CD4-positive, CD25-positive, alpha-beta regulatory T cell (primary cell): ENCODE results near the gene VANGL1. TPM values are rescaled to one million over a fixed set of nuclear protein-coding genes. Genes with fewer than 3 reads are reported as not detected.

Source experiments
- ATAC-seq, 2 donors: fragments of 150-1000 bp; cut with Tn5 transposase; one replicate each; pipeline ENCODE4 v1.10.0; 2021; ENCODE audit warnings: low read depth in 2 of 2, moderate number of reproducible peaks in 2 of 2, moderate library complexity in 1 of 2
- DNase-seq, 3 donors: peaks; one replicate each; pipeline versions ENCODE4 v3.0.0 to v3.0.0-alpha.2; 2012 to 2022; ENCODE audit warnings: mixed read lengths in 1 of 3
- H3K27ac ChIP-seq: one replicate; pipeline ENCODE4 v1.7.0; 2013; ENCODE audit warnings: mild to moderate bottlenecking, low read length; ENCODE audit not compliant: insufficient read depth, poor library complexity, severe bottlenecking
- H3K27me3 ChIP-seq: one replicate; pipeline ENCODE4 v1.7.0; 2013; ENCODE audit warnings: low read length; ENCODE audit not compliant: control insufficient read depth, insufficient read depth
- H3K36me3 ChIP-seq: one replicate; pipeline ENCODE4 v1.7.0; 2013; ENCODE audit warnings: mild to moderate bottlenecking, low read length, moderate library complexity; ENCODE audit not compliant: control insufficient read depth, insufficient read depth
- H3K4me1 ChIP-seq: 2 replicates; pipeline ENCODE4 v1.7.0; 2013; ENCODE audit warnings: mild to moderate bottlenecking, low read length; ENCODE audit not compliant: insufficient read depth, control insufficient read depth, poor library complexity, severe bottlenecking
- H3K4me3 ChIP-seq: one replicate; pipeline ENCODE4 v1.7.0; 2013; ENCODE audit warnings: low read depth, mild to moderate bottlenecking, low read length, moderate library complexity
- H3K9me3 ChIP-seq, 2 experiments: 1 replicate in 1 of 2; 2 replicates in 1 of 2; pipeline ENCODE4 v1.7.0; 2013; ENCODE audit warnings: low read length in 2 of 2, mild to moderate bottlenecking in 1 of 2, moderate library complexity in 1 of 2; ENCODE audit not compliant: control insufficient read depth in 2 of 2
- H3K27ac Mint-ChIP-seq, 3 donors: one replicate each; pipeline ENCODE4 v1.8.0; 2020 to 2022; ENCODE audit warnings: mild to moderate bottlenecking in 3 of 3, mixed read lengths in 3 of 3, moderate library complexity in 2 of 3
- H3K27me3 Mint-ChIP-seq: one replicate; pipeline ENCODE4 v1.8.0; 2022; ENCODE audit warnings: mild to moderate bottlenecking, mixed read lengths
- H3K36me3 Mint-ChIP-seq: one replicate; pipeline ENCODE4 v1.8.0; 2020; ENCODE audit warnings: mixed read lengths
- H3K4me1 Mint-ChIP-seq, 4 donors: one replicate each; pipeline ENCODE4 v1.8.0; 2020 to 2022; ENCODE audit warnings: mixed read lengths in 4 of 4, mild to moderate bottlenecking in 1 of 4
- H3K4me3 Mint-ChIP-seq, 4 donors: one replicate each; pipeline ENCODE4 v1.8.0; 2020 to 2022; ENCODE audit warnings: mild to moderate bottlenecking in 4 of 4, mixed read lengths in 4 of 4, moderate library complexity in 3 of 4
- H3K9me3 Mint-ChIP-seq, 7 donors: one replicate each; pipeline ENCODE4 v1.8.0; 2020 to 2022; ENCODE audit warnings: mixed read lengths in 7 of 7, mild to moderate bottlenecking in 3 of 7, moderate library complexity in 2 of 7
- polyA plus RNA-seq, 4 donors: library from polyadenylated mRNA; unstranded; fragments of 300-500 nt; fragmentation: Illumina TruSeq; gene quantifications; one replicate each; pipeline ENCODE4 v1.2.3, GENCODE V29; 2021
- total RNA-seq: library from RNA; stranded (reverse); gene quantifications from one replicate; pipeline ENCODE4 v1.2.3, GENCODE V29; 2022

The VANGL1 gene
- total and polyA plus RNA-seq, 5 donors from 2014 or later: 3.6 to 10.7 (median 6.1) TPM

GRCh38 chr1:115679141-115679611 is 37.4 kb downstream of the VANGL1 start:
- no peak overlapping the region for H3K4me3 ChIP-seq
- H3K9me3 Mint-ChIP-seq: peaks cover 0 to 1% (median 0%) of the 10 kb centered on the region in 7 donors

DNA sequence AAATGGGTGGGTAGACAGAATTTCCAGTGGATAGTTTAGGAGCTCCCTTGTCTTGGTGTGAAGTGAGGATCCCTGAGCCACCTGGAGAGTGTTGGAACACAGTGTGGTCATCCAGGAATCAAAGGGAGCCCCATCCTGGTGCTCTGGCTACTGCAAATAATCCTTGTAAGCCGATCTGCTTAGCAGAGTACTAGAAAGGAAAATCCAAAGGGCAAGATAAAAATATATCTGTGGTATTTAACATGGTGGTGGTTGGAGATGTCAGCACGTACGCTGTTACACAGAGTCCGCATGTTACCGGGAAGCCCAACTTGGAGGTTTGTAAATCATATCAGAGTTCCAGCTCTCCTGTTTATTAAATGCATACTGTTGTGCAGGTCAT is 39.0 kb downstream of the VANGL1 start:
- Mint-ChIP-seq H3K27me3 (no peaks in the 10 kb centered on the region), H3K9me3 (peaks cover 0 to 1% (median 0%) of the 10 kb centered on the region in 7 donors), H3K4me1 (peaks cover 0 to 21% (median 0%) of the 10 kb centered on the region in 4 donors), H3K27ac (no peak overlapping the region), H3K36me3 (peaks cover 3% of the 10 kb centered on the region), H3K4me3 (no peak overlapping the region)
- DNase-seq (no peak), ATAC-seq (no peak)
- Histone ChIP-seq H3K9me3 (no peaks in the 10 kb centered on the region), H3K4me3 (no peak overlapping the region), H3K36me3 (peaks cover 2% of the 10 kb centered on the region), H3K4me1 (no peaks in the 10 kb centered on the region), H3K27ac (no peak overlapping the region), H3K27me3 (no peaks in the 10 kb centered on the region)

More at GRCh38 chr1:115679141-115679611, 37.4 kb downstream of the VANGL1 start:
- Mint-ChIP-seq H3K27ac (no peak overlapping the region), H3K4me1 (peaks cover 0 to 21% (median 0%) of the 10 kb centered on the region in 4 donors), H3K4me3 (no peak overlapping the region), H3K36me3 (peaks cover 3% of the 10 kb centered on the region), H3K27me3 (no peaks in the 10 kb centered on the region)
- H3K27ac ChIP-seq: no peak overlapping the region
- H3K4me1 ChIP-seq: no peaks in the 10 kb centered on the region
- H3K9me3 ChIP-seq: no peaks in the 10 kb centered on the region
- H3K27me3 ChIP-seq: no peaks in the 10 kb centered on the region
- ATAC-seq (no peak), DNase-seq (no peak)
- no peaks in the 10 kb centered on the region for H3K36me3 ChIP-seq

DNA sequence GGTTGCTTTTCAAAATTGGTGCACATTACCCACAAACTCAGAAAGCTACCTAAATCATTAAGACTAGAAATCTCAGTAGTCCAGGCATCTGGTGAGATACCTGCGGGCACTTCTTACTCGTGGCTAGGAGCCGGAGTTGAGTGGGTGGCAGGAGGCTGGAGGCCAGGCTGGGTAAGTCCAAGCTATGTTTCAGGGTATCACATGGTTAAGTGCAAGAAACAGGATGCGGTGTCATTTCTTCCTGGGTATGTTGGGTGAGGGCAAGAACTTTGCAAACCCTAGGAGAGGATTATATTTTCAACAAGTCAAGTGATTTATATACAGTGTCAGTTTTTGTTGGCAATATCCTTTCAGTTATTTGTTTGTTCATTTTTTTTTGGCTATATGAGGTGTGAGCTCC is 41.0 kb downstream of the VANGL1 start:
- ATAC-seq (no peak), DNase-seq (peak in 1 of 3 donors; percentile 29)
- H3K27me3 ChIP-seq: no peaks in the 10 kb centered on the region
- H3K36me3 ChIP-seq: peaks cover 3% of the 10 kb centered on the region
- peaks cover 0 to 1% (median 0%) of the 10 kb centered on the region in 7 donors for H3K9me3 Mint-ChIP-seq
- H3K27ac Mint-ChIP-seq: peak overlapping the region in 1 of 3 donors; percentile 48
- no peaks in the 10 kb centered on the region for H3K27me3 Mint-ChIP-seq
- H3K4me1 ChIP-seq: no peaks in the 10 kb centered on the region
- H3K36me3 Mint-ChIP-seq: peaks cover 3% of the 10 kb centered on the region
- no peak overlapping the region for H3K27ac ChIP-seq
- peaks cover 0 to 17% (median 0%) of the 10 kb centered on the region in 4 donors for H3K4me1 Mint-ChIP-seq
- H3K4me3 ChIP-seq: no peak overlapping the region
- H3K4me3 Mint-ChIP-seq: no peak overlapping the region
- no peaks in the 10 kb centered on the region for H3K9me3 ChIP-seq

DNA sequence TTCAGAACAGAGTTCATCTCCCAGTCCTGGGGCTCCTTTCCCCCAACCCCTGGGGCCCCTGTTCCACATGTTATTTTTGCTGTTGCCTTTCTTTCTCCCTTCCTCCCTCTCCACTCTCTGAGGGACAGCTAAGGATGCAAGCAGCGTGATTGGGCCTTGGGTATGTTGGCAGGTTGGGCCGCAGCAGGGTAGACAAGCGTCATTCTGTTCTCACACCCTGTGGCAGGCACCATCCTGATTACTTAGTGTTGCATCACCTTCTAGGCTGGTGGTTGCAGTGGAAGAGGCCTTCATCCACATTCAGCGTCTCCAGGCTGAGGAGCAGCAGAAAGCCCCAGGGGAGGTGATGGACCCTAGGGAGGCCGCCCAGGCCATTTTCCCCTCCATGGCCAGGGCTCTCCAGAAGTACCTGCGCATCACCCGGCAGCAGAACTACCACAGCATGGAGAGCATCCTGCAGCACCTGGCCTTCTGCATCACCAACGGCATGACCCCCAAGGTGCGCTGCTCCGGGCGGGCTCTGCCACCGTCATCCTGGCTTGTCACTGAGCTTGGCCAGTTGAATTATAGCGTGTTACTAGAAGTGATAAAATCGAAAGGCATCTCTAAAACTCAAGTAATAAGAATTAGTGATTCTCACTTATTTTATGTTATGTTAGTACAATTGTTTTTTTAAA is 43.4 kb downstream of the VANGL1 start:
- DNase-seq (no peak), ATAC-seq (no peak)
- Histone ChIP-seq H3K4me1 (no peaks in the 10 kb centered on the region), H3K9me3 (no peaks in the 10 kb centered on the region), H3K27me3 (no peaks in the 10 kb centered on the region), H3K4me3 (no peak overlapping the region), H3K36me3 (peaks cover 3% of the 10 kb centered on the region), H3K27ac (no peak overlapping the region)
- Mint-ChIP-seq H3K27ac (no peak overlapping the region), H3K9me3 (peaks cover 0 to 1% (median 0%) of the 10 kb centered on the region in 7 donors), H3K36me3 (peaks cover 3% of the 10 kb centered on the region), H3K27me3 (no peaks in the 10 kb centered on the region), H3K4me1 (peaks cover 0 to 13% (median 0%) of the 10 kb centered on the region in 4 donors), H3K4me3 (no peak overlapping the region)

DNA sequence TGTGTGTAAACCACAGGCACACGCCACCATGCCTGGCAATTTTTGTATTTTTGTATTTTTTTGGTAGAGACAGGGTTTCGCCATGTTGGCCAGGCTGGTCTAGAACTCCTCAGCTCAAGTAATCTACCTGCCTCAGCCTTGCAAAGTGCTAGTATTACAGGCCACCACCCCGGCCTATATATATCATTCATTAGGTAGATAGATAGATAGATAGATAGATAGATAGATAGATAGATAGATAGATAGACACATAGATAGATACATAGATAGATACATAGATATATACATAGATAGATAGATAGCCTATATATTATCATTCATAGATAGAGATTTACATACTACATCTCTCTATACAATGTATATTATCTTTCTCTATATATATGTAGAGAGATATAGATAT is 46.0 kb downstream of the VANGL1 start:
- no peaks in the 10 kb centered on the region for H3K4me1 ChIP-seq
- Mint-ChIP-seq H3K9me3 (peaks cover 0 to 1% (median 0%) of the 10 kb centered on the region in 7 donors), H3K36me3 (peaks cover 6% of the 10 kb centered on the region), H3K27me3 (no peaks in the 10 kb centered on the region), H3K27ac (no peak overlapping the region), H3K4me3 (no peak overlapping the region), H3K4me1 (peaks cover 0 to 8% (median 0%) of the 10 kb centered on the region in 4 donors)
- no peak overlapping the region for H3K4me3 ChIP-seq
- DNase-seq (no peak), ATAC-seq (no peak)
- peaks cover 7% of the 10 kb centered on the region for H3K36me3 ChIP-seq
- no peak overlapping the region for H3K27ac ChIP-seq
- no peaks in the 10 kb centered on the region for H3K27me3 ChIP-seq
- H3K9me3 ChIP-seq: no peaks in the 10 kb centered on the region

GRCh38 chr1:115690972-115691371 is 49.2 kb downstream of the VANGL1 start:
- Histone ChIP-seq H3K27ac (no peak overlapping the region), H3K4me1 (no peaks in the 10 kb centered on the region), H3K9me3 (no peaks in the 10 kb centered on the region), H3K27me3 (no peaks in the 10 kb centered on the region), H3K4me3 (no peak overlapping the region), H3K36me3 (peaks cover 4% of the 10 kb centered on the region)
- no peaks in the 10 kb centered on the region for H3K9me3 Mint-ChIP-seq
- DNase-seq: no peak
- ATAC-seq: no peak
- H3K27ac Mint-ChIP-seq: no peak overlapping the region
- H3K4me1 Mint-ChIP-seq: no peaks in the 10 kb centered on the region
- H3K4me3 Mint-ChIP-seq: no peak overlapping the region
- H3K27me3 Mint-ChIP-seq: no peaks in the 10 kb centered on the region
- peaks cover 3% of the 10 kb centered on the region for H3K36me3 Mint-ChIP-seq

GRCh38 chr1:115692224-115692623 is 50.5 kb downstream of the VANGL1 start:
- Mint-ChIP-seq H3K9me3 (no peaks in the 10 kb centered on the region), H3K4me1 (no peaks in the 10 kb centered on the region), H3K27me3 (no peaks in the 10 kb centered on the region), H3K36me3 (peaks cover 3% of the 10 kb centered on the region), H3K4me3 (no peak overlapping the region), H3K27ac (no peak overlapping the region)
- no peaks in the 10 kb centered on the region for H3K27me3 ChIP-seq
- no peak for ATAC-seq
- H3K9me3 ChIP-seq: no peaks in the 10 kb centered on the region
- no peak for DNase-seq
- no peak overlapping the region for H3K27ac ChIP-seq
- no peaks in the 10 kb centered on the region for H3K4me1 ChIP-seq
- peaks cover 4% of the 10 kb centered on the region for H3K36me3 ChIP-seq
- no peak overlapping the region for H3K4me3 ChIP-seq

DNA sequence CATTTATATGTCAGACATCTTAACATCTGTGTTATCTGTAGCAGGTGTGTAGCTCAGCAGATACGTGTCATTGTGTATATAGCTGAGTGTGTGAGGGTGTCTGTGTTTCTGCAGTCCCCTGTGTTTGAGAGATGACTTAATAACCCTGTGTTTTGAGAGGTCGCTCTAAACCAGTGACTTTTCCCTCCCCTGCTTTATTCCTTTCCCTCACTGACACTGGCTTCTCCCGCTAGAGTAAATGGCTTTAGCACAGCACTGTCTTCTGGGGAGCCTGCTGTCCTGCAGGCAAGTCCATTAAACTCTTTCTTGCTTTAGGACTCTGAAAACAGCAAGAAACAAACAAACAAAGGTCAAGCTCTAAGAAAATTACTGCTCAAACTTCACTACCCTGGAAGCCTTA is 53.0 kb downstream of the VANGL1 start:
- no peak for ATAC-seq
- H3K4me3 ChIP-seq: no peak overlapping the region
- Mint-ChIP-seq H3K4me3 (no peak overlapping the region), H3K27ac (no peak overlapping the region), H3K9me3 (no peaks in the 10 kb centered on the region), H3K27me3 (no peaks in the 10 kb centered on the region), H3K36me3 (peaks cover 3% of the 10 kb centered on the region), H3K4me1 (no peaks in the 10 kb centered on the region)
- H3K4me1 ChIP-seq: no peaks in the 10 kb centered on the region
- H3K9me3 ChIP-seq: no peaks in the 10 kb centered on the region
- no peak overlapping the region for H3K27ac ChIP-seq
- DNase-seq: no peak
- peaks cover 4% of the 10 kb centered on the region for H3K36me3 ChIP-seq
- H3K27me3 ChIP-seq: no peaks in the 10 kb centered on the region
